ENCODE results near the gene CDCP2. TPM values are rescaled to one million over a fixed set of nuclear protein-coding genes. Genes with fewer than 3 reads are reported as not detected.

CDCP2 gene
- total RNA-seq, 1 experiment from 2014 or later, result not detected

- peak; percentile 89 to 93 for DNase-seq
- peak overlapping the region; percentile 38 for H3K27ac ChIP-seq
- peak overlapping the region; percentile 56 for H3K4me3 ChIP-seq
- peaks cover 7% of the 10 kb centered on the region; the same call in 1 of the 2 replicates for H3K27me3 ChIP-seq
- H3K36me3 ChIP-seq, result no peaks in the 10 kb centered on the region
- no peaks in the 10 kb centered on the region for H3K4me1 ChIP-seq
- no peaks in the 10 kb centered on the region for H3K9me3 ChIP-seq (replicated peaks)
Observed at GRCh38 chr1:54121482-54122134, 31.2 kb downstream of the CDCP2 start.

- Histone ChIP-seq H3K4me3 (peak overlapping the region; percentile 56), H3K36me3 (no peaks in the 10 kb centered on the region), H3K4me1 (no peaks in the 10 kb centered on the region), H3K27me3 (peaks cover 7% of the 10 kb centered on the region; the same call in 1 of the 2 replicates), H3K27ac (peak overlapping the region; percentile 38), H3K9me3 (replicated peaks) (no peaks in the 10 kb centered on the region)
- DNase-seq, result peak in 1 of 2 experiments; percentile 26
Observed at GRCh38 chr1:54120698-54121481, 31.9 kb downstream of the CDCP2 start.

- H3K27ac ChIP-seq, result no peak overlapping the region
- no peak for DNase-seq
- H3K27me3 ChIP-seq, result peaks cover 7% of the 10 kb centered on the region; the same call in 1 of the 2 replicates
- no peaks in the 10 kb centered on the region for H3K4me1 ChIP-seq
- no peaks in the 10 kb centered on the region for H3K9me3 ChIP-seq (replicated peaks)
- H3K36me3 ChIP-seq, result no peaks in the 10 kb centered on the region
- no peak overlapping the region for H3K4me3 ChIP-seq
Observed at GRCh38 chr1:54120018-54120697, 32.6 kb downstream of the CDCP2 start.

DNA sequence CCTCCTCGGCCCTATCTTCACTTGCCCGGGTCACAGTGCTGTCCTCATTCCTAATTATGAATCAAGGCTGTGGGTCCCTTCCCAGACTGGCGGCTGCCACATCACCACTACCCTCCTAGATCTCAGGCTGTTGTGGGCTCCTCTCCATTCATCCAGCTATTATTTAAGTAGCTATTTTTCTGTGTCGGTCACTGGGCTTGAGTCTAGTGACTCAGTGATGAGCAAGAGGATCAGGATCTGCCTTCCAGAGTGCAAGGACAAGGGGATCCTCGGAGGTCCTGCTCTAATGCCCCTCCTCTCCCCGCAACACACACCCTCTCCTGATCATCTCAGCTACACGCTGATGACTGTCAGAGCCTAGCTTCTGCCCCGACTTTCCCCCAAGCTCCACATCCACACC, 34.1 kb downstream of the CDCP2 start:
- H3K27ac ChIP-seq, result no peak overlapping the region
- no peak overlapping the region for H3K4me3 ChIP-seq
- H3K27me3 ChIP-seq, result peaks cover 7% of the 10 kb centered on the region; the same call in 1 of the 2 replicates
- H3K9me3 ChIP-seq (replicated peaks), result no peaks in the 10 kb centered on the region
- DNase-seq, result no peak
- H3K36me3 ChIP-seq, result no peaks in the 10 kb centered on the region
- H3K4me1 ChIP-seq, result no peaks in the 10 kb centered on the region

- H3K27ac ChIP-seq, result no peak overlapping the region
- no peak for DNase-seq
- no peaks in the 10 kb centered on the region for H3K4me1 ChIP-seq
- no peaks in the 10 kb centered on the region for H3K36me3 ChIP-seq
- H3K27me3 ChIP-seq, result peaks cover 7% of the 10 kb centered on the region; the same call in 1 of the 2 replicates
- no peaks in the 10 kb centered on the region for H3K9me3 ChIP-seq (replicated peaks)
- no peak overlapping the region for H3K4me3 ChIP-seq
Observed at GRCh38 chr1:54117815-54118563, 34.8 kb downstream of the CDCP2 start.

DNA sequence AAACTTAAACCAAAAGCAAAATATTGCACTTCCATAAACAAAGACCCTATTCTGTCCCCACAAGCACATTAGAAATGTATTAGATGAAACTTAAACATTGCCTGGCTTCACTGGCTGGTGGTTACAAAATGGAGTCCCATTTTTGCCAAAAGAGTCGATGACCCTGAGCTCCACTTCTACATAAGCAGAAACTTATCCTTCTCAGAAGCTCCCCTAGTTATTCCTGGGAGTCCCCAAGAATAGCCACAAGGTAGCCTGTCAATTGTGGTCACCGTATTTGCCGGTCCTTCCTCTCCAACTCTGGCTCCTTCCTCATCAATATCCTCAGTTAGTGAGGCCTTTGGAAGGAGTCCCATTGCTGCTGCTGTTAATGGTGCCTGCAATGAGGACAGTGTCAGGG, 37.3 kb downstream of the CDCP2 start:
- DNase-seq, result no peak

DNA sequence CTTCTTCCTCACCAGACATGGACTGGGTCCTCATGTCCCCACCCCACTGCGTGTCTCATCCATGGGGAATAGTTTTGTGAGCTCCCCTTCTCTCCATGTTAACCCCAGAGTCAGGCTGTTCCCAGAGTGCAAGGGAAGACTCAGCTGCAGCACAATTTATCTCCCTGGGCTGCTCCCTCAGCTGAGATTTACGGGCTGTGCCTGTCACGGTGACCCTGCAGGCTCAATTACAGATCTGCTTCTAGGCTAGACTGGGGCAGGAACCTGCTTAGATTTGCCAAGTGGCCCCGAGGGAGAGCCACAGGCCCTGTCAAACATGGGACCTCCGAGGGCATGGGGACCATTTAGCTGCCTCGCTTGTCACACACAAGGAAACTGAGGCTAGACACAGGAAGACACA, 37.8 kb downstream of the CDCP2 start:
- DNase-seq, result no peak

More for the DNA sequence above, 37.3 kb downstream of the CDCP2 start:
- Histone ChIP-seq H3K27me3 (no peaks in the 10 kb centered on the region), H3K27ac (no peak overlapping the region), H3K4me1 (no peaks in the 10 kb centered on the region), H3K4me3 (no peak overlapping the region), H3K36me3 (no peaks in the 10 kb centered on the region), H3K9me3 (replicated peaks) (no peaks in the 10 kb centered on the region)

DNA sequence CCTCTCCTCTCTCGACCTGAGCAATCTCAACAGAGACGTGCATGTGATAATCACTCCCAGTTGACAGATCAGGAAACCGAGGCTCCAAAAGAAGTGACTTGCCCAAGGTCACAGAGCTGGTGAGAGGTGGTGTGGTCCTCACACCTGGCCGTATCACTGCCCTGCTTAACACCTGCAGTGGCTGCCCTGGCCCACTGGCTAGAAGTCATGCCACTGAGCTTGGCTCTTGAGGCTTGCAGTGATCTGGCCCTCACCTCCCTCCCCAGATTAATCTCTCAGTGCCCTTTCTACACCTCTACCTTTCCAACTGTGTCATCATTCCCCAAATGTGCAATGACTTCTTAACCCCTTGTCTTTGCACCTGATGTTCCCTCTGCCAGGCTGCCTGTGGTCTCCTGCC, 38.8 kb downstream of the CDCP2 start:
- H3K4me3 ChIP-seq, result no peak overlapping the region
- H3K4me1 ChIP-seq, result no peaks in the 10 kb centered on the region
- no peak overlapping the region for H3K27ac ChIP-seq
- DNase-seq, result no peak
- H3K36me3 ChIP-seq, result no peaks in the 10 kb centered on the region
- H3K9me3 ChIP-seq (replicated peaks), result no peaks in the 10 kb centered on the region
- no peaks in the 10 kb centered on the region for H3K27me3 ChIP-seq

More for the DNA sequence above, 37.8 kb downstream of the CDCP2 start:
- H3K36me3 ChIP-seq, result no peaks in the 10 kb centered on the region
- no peak overlapping the region for H3K27ac ChIP-seq
- no peaks in the 10 kb centered on the region for H3K9me3 ChIP-seq (replicated peaks)
- H3K27me3 ChIP-seq, result no peaks in the 10 kb centered on the region
- H3K4me3 ChIP-seq, result no peak overlapping the region
- no peaks in the 10 kb centered on the region for H3K4me1 ChIP-seq

DNA sequence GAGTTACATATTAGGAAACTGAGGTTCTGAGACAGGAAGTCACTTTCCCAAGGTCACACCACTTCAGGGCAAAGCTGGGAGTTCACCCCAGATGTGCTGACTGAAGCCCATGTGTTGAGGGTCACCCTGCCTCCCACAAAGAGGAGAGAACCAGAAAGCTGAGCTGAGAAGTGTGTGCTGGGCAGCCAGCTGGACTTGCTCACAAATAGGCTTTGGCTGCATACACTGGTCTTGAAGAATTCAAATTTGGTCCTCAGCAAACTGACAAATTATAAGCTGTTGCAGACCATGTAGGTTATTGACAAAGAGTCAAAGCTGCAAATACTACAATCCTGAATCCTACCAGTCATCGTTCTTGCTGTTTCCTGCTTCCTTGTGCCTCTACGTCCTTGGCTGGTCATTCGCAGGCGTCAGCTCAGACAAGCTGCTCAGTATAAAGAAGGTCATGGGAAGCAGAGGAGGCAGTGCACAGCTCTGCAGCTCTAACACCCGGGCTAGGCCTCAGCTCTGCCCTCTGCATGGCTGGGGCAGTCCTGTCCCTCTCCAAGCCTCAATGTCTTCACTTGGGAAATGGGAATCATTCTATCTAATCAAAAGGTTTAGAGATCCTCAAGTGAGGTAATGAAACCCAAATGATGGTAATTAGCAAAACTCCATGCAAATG, 40.0 kb downstream of the CDCP2 start:
- no peak for DNase-seq
- no peaks in the 10 kb centered on the region for H3K9me3 ChIP-seq (replicated peaks)
- no peak overlapping the region for H3K27ac ChIP-seq
- H3K27me3 ChIP-seq, result no peaks in the 10 kb centered on the region
- no peaks in the 10 kb centered on the region for H3K36me3 ChIP-seq
- peaks cover 4% of the 10 kb centered on the region; the same call in 1 of the 2 replicates for H3K4me1 ChIP-seq
- no peak overlapping the region for H3K4me3 ChIP-seq

GRCh38 chr1:54112027-54112426, 40.8 kb downstream of the CDCP2 start:
- Histone ChIP-seq H3K4me3 (no peak overlapping the region), H3K27ac (no peak overlapping the region), H3K9me3 (replicated peaks) (no peaks in the 10 kb centered on the region), H3K4me1 (peaks cover 8% of the 10 kb centered on the region), H3K36me3 (no peaks in the 10 kb centered on the region), H3K27me3 (no peaks in the 10 kb centered on the region)
- no peak for DNase-seq

- peaks cover 9% of the 10 kb centered on the region for H3K4me1 ChIP-seq
- H3K27me3 ChIP-seq, result no peaks in the 10 kb centered on the region
- H3K27ac ChIP-seq, result no peak overlapping the region
- H3K36me3 ChIP-seq, result no peaks in the 10 kb centered on the region
- no peak for DNase-seq
- no peak overlapping the region for H3K4me3 ChIP-seq
- H3K9me3 ChIP-seq (replicated peaks), result no peaks in the 10 kb centered on the region
Observed at GRCh38 chr1:54111624-54112023, 41.2 kb downstream of the CDCP2 start.

- no peaks in the 10 kb centered on the region for H3K27me3 ChIP-seq
- H3K4me1 ChIP-seq, result peaks cover 9% of the 10 kb centered on the region
- H3K27ac ChIP-seq, result no peak overlapping the region
- no peaks in the 10 kb centered on the region for H3K9me3 ChIP-seq (replicated peaks)
- H3K4me3 ChIP-seq, result no peak overlapping the region
- no peaks in the 10 kb centered on the region for H3K36me3 ChIP-seq
- no peak for DNase-seq
Observed at GRCh38 chr1:54110996-54111395, 41.8 kb downstream of the CDCP2 start.

GRCh38 chr1:54109129-54110090, 43.4 kb downstream of the CDCP2 start:
- no peak overlapping the region for H3K27ac ChIP-seq
- H3K36me3 ChIP-seq, result no peaks in the 10 kb centered on the region
- H3K4me1 ChIP-seq, result peaks cover 13% of the 10 kb centered on the region
- no peak overlapping the region for H3K4me3 ChIP-seq
- no peaks in the 10 kb centered on the region for H3K9me3 ChIP-seq (replicated peaks)
- DNase-seq, result no peak
- no peaks in the 10 kb centered on the region for H3K27me3 ChIP-seq
